Forelimb muscle (tissue), 1 donor: ENCODE measurements around the gene C1QTNF12. TPM values are rescaled to one million over a fixed set of nuclear protein-coding genes. Genes with fewer than 3 reads are reported as not detected.

Source experiments
- DNase-seq: peaks from one replicate; pipeline ENCODE4 v3.0.0-alpha.2; 2013; ENCODE audit warnings: low read depth
- polyA plus RNA-seq: library from polyadenylated mRNA; unstranded; fragments of 120-200 nt; gene quantifications from one replicate; pipeline ENCODE4 v1.2.1, GENCODE V29; 2013; ENCODE audit not compliant: insufficient read length

C1QTNF12 gene
- polyA plus RNA-seq, 1 donor: 4.8 TPM

- no peak for DNase-seq
Measured at GRCh38 chr1:1213345-1214265, 32.9 kb downstream of the C1QTNF12 start, which contains the start of gene TNFRSF4. Gene TNFRSF4 (minus strand): TSS chr1:1214153. CDS start chr1:1214127, 26 bp downstream.

DNA sequence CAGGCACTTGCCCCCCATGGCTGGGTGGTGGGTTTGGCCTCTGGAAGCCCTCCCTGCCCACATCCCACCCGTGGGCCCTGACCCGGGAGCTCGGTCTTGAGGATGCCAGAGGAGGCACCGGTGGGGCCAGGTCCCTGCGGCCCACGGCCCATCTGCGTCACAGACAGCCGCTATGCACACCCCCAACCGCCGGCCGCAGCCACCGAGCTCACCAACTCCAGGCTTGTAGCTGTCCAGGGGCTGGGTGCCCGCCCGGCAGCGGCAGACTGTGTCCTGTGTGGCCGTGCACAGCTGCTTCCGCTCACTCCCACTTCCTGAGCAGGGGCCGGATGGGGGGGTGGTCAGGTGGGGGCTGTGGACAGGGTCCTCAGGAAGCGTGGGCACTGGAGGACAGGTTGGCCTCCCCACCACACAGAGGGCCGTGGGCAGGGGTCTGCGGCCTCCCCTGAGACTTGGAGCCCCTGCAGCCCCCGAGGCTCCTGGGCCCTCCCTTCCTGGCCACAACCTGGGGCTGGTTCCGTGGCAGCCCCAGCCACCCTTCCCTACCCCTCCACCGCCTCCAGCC, 33.7 kb downstream of the C1QTNF12 start:
- DNase-seq: no peak

- no peak for DNase-seq
Measured at GRCh38 chr1:1211541-1212441, 34.7 kb downstream of the C1QTNF12 start.

DNA sequence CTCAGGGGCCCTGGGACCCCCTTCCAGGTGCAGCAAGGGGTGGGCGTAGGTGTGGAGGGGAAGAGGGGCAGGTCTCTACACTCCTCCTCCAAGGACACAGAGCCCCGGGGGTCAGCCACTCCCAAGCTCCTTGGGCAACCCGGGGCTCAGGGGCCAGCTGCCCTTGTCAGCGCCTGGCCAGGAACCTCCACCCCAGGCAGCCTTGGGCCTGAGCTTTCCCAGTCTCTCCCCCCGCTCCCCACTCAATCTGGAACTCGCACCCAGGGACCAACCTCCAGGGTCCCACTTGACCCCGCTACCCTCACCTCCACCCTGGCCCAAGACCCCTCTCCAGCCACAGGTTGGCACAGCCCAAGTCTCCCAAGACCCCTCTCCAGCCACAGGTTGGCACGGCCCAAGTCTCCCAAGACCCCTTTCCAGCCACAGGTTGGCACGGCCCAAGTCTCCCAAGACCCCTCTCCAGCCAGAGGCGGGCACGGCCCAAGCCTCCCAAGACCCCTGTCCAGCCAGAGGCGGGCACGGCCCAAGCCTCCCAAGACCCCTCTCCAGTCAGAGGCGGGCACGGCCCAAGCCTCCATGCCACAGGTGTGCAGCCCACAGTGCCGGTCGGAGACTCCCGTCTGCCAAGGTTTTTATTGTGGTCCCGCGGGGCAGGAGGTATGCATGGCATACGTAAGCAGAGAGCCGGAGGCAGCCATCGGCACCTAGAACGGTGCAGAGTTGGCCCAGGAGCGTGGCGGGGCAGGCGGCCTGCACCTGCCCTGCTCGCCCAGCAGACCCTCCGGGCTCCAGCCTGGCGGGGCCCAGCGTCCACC, 35.6 kb downstream of the C1QTNF12 start:
- DNase-seq: no peak

GRCh38 chr1:1208713-1209433, 37.6 kb downstream of the C1QTNF12 start:
- no peak for DNase-seq

DNA sequence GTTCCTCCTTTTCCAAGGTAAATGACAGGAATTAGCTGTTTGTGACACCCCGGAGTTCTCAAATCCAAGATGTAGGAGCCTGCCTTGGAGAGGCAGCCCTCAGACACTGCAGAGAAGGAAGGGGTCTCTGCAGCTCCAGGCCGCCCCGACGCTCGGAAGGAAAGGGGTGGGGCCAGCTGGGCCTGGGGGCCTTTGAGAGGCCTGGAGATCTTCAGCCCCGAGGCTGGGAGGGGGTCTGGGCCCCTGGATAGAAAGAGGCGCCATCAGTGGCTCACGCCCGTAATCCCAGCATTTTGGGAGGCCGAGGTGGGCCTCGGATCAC, 39.0 kb downstream of the C1QTNF12 start:
- no peak for DNase-seq

DNA sequence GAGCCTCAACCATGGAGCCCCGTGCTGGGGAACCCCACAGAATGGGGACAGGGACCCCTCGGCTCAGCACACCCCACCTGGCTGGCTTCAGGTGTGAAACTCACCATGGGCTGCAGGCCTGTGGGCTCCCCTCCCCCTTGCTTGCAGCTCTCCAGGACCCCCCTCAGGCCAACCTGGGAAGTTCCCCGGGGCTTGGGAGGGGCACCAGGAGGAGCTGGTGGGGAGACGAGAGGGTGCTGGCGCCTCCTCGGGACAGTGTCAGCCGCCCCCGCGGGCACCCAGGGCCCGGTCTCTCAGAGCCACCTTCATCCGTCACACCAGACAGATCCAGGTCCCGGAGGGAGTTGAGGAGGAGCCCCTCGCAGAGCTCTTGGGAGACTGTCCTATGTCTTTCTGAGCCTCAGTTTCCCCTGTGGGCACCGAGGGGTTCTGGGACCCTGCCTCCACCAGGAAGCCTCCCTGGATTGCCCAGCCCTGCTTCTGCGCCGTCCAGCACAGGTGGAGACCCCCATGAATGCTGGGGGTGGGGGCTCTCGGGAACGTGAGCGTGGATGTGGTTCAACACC, 39.5 kb downstream of the C1QTNF12 start:
- no peak for DNase-seq

DNA sequence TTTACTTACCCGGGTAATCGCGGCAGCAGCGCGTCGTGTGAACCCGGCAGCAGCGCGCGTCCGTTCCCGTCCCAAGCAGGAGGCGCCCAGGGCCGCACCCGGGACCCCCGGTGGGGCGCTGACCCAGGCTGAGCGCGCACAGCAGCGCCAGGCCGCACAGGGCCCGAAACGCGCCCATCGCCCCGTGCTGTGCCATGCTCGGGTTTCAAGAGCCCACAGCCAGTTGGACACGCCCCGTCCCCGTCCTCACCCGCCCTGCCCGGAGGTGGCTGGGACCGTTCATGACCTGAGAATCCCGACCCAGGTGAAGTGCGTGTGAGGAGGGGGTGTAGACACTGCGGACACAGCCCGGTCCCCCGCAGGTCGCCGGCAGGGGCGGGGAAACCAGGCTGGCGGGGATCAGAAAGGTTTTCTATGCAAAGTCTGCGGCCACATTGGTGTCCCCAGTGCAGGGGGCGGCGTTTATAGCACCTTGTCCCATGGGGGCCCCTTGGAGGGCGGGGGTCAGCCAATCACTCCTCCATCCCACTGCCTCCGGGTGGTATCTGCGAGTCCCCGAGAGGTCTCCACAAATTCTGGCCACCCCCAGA, 40.1 kb downstream of the C1QTNF12 start, which contains the start of gene TNFRSF18:
Gene TNFRSF18 (minus strand): TSS at position 217 of the 590 bp plus-strand sequence. CDS start 21 bp downstream, at position 196.
- no peak for DNase-seq

- DNase-seq: no peak
Measured at GRCh38 chr1:1205769-1206375, 40.6 kb downstream of the C1QTNF12 start.

GRCh38 chr1:1204998-1205768, 41.3 kb downstream of the C1QTNF12 start:
- DNase-seq: no peak

DNA sequence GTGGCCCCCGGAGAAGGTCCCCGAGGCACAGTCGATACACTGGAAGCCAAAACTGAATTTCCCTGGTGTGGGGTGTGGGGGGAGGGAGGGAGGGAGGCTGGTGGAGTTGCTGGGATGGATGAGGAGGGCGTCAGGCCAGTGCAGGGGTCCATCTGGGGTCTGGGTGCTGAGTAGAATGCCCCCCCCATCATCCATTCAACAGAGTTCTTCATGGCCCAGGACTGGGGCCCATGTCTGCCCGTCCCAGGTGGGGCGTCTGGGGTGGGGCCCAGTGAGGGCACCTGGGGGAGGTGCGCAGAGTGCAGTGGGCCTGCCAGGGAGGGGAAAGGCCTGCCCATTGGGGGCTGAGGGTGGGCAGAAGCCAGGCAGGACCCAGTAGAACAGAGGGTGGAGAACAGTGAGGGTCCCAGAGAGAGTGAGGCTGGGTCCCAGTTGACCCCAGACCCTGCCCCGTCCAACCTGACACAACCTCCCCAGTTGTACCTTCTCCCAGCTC, 42.0 kb downstream of the C1QTNF12 start:
- no peak for DNase-seq

- no peak for DNase-seq
Measured at GRCh38 chr1:1203561-1204424, 42.7 kb downstream of the C1QTNF12 start.

DNA sequence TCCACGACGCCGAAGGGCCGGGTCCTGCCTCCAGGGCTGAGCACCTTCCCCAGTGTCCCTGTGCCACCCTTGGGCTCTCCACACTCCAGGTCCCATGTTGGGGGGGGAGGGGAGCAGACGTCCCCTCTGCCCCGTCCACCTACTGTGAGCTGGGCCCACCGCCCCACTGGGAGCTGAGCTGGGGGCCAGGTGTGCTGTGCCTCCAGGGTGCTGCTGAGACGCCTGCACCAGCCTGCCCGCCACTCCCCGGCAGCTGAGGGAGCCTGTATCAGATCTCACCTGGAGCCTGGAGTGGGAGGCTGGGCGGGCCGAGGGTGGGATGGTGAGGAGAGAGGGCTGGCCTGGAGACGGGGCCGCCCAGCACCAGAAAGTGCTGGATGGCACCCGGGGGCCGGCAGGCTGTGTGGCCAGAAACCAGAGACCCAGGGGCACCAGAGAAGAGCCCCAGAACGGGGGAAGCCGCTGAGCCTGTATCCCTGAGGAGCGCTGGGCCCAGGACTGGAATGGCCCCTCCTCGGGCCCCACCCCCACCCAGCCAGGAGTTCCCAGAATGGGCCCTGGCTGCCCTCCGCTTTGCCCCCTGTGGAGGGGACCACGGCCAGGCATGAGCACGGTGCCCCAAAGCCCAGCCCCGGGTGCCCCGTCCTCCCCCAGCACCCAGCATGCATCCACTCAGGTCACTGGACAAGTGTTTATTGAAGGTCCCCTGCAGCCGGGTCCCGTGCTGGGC, 43.5 kb downstream of the C1QTNF12 start:
- no peak for DNase-seq

DNA sequence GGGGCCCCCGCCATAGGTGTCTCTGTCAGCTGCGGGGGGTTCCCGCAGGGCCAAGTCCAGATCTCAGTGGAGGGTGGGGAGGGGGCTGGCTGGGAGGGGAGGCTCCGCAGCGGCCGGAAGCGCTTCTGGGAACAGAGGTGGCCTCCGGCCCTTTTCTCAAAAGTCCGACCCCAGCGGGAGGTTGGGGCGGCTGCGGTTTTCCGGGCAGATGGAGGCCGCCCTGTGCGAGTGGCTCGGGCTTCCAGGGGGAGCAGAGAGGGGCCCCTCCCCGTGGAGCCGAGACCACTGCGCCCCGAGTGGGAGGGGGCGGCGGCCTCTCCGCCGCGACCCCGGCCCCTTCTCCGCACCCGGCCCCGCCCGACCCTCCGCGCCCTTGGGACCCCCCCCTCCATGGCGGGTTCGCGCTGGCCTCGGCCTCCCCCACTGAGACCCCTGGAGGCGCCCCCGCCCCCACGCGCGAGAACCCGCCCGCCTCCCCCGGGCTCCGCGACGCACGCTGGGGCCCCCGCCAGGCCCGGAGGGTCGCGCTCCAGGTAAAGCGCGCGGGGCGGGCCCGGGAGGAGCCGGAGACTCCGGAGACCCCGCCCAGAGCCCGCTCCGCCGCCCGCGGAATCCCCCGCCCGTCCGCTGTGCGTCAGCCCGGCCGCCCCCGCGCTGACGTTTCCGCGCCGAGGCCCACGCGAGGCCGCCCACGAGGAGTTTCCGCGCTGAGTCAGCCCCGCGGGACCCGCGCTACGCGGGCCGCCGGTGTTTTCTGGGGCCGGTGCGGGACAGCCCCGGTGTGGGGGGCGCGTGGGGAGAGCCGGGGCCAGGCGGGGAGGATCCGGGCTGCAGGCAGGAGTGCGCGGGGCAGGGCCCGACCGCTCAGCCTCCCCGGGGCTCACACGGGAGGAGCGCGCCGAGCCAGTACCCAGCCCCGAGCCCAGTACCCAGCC, 45.4 kb downstream of the C1QTNF12 start:
- no peak for DNase-seq
